Measurements from ENCODE around the gene GPBAR1.
"Not testable (repeated sequence)": the region's sequence is repeated elsewhere in the genome, so short reads cannot be mapped to it uniquely, and the experiment has no call there.

GPBAR1 gene

GRCh38 chr2:218311541-218312266 is 50.9 kb downstream of the GPBAR1 start:
- not testable (repeated sequence) for DNase-seq

- no peak for DNase-seq
Measured at GRCh38 chr2:218312267-218312756, 51.5 kb downstream of the GPBAR1 start.

GRCh38 chr2:218313356-218313755 is 52.5 kb downstream of the GPBAR1 start:
- no peak for DNase-seq
